GM10266 (cell line): Measurements from ENCODE around the gene KRT4.

ENCODE experiments used
- DNase-seq: peaks from one replicate; pipeline ENCODE4 v3.0.0; 2012; ENCODE audit errors: extremely low spot score
- TF ChIP-seq, protein P1 (sequence below): IDR thresholded peaks from 2 replicates; pipeline ENCODE4 v1.5.1; 2012; ENCODE audit warnings: mild to moderate bottlenecking, low read depth; ENCODE audit not compliant: control insufficient read depth, insufficient read depth; ENCODE audit errors: missing control alignments

KRT4 gene

DNA sequence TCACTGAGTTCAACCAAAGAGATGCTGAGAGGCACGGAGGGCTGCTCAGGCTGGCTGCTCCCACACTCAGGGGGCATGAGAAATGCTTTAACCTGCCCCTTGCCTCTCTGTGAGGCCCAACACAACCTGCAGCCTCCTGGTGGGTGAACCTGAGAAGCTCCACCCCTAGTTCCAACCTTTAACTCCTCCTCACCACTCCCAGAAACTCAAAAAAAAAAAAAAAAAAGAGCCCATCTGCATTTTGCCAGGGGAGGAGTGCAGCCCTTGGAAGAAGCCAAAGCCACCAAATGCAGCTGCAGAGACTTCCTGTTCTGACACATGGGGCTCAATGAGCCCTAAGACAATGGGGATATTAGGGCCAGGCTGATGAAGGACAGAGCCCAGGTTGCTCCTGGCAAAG, 8.9 kb downstream of the KRT4 start:
- DNase-seq, result no peak
- TF ChIP-seq, protein P1, sequence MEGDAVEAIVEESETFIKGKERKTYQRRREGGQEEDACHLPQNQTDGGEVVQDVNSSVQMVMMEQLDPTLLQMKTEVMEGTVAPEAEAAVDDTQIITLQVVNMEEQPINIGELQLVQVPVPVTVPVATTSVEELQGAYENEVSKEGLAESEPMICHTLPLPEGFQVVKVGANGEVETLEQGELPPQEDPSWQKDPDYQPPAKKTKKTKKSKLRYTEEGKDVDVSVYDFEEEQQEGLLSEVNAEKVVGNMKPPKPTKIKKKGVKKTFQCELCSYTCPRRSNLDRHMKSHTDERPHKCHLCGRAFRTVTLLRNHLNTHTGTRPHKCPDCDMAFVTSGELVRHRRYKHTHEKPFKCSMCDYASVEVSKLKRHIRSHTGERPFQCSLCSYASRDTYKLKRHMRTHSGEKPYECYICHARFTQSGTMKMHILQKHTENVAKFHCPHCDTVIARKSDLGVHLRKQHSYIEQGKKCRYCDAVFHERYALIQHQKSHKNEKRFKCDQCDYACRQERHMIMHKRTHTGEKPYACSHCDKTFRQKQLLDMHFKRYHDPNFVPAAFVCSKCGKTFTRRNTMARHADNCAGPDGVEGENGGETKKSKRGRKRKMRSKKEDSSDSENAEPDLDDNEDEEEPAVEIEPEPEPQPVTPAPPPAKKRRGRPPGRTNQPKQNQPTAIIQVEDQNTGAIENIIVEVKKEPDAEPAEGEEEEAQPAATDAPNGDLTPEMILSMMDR, result no peak

DNA sequence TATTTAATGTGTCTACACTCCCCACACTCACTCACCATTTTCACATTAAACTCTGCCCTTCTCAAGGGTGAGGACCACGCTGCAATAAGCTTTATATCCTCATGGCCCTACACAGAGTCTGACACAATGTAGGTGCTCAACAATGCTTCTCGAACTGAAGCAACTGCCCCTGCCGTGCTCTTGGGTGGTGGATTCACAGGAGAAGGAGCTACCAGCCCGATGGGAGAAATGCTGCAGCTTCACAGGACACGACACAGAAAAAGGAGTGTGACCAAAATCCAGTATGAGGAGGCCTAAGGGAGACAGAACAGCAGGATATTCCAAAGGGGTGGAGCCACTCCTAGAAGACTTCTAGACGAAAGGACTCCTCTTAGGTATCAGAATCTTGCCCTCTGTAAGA, 11.5 kb downstream of the KRT4 start:
- no peak for DNase-seq
- TF ChIP-seq, protein P1, result no peak

DNA sequence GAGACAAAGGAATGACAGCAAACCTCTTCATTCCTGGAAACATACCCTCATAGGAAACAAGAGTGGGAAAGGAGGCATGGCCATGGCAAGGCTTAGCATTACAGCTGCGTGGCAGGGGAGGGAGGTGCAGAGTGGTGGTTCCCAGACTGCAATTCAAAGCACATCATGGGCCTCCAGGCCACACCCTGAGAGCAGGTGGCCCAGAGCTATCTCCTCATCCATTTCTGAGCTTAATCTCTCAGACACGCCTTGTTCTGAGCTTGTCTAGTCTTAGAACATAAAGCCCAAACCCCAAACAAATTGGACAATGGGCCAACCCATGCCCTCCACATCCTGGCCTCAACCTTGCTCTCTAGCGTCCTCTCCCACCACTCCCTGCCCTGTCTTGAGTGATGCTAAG, 12.1 kb downstream of the KRT4 start:
- DNase-seq, result no peak
- TF ChIP-seq, protein P1, result no peak

DNA sequence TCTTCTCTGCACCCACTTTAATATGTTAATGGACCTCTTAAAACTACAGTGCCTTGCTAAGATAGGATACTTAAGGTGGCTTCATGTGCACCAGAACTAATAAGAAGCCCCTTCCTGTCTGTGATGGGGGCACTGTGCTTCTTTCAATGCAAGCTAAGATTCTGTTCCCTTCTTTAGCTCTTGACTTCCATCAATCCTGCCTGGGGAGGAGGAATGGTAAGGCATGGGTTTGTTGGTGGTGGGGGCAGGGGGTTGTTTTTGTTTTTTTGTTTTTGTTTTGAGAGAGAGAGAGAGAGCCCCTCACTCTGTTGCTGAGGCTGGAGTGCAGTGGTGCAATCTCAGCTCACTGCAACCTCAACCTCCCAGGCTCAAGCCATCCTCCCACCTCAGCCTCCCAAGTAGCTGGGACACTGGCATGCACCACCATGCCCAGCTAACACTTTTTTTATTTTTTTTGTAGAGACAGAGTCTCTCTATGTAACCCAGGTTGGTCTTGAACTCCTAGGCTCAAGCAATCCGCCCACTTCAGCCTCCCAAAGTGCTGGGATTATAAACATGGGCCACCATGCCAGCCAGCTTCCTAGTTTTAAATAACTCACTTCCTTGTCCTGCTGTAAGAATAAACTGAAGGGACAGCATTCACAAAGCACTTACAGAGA, 13.5 kb downstream of the KRT4 start:
- no peak for DNase-seq
- TF ChIP-seq, protein P1, result no peak

DNA sequence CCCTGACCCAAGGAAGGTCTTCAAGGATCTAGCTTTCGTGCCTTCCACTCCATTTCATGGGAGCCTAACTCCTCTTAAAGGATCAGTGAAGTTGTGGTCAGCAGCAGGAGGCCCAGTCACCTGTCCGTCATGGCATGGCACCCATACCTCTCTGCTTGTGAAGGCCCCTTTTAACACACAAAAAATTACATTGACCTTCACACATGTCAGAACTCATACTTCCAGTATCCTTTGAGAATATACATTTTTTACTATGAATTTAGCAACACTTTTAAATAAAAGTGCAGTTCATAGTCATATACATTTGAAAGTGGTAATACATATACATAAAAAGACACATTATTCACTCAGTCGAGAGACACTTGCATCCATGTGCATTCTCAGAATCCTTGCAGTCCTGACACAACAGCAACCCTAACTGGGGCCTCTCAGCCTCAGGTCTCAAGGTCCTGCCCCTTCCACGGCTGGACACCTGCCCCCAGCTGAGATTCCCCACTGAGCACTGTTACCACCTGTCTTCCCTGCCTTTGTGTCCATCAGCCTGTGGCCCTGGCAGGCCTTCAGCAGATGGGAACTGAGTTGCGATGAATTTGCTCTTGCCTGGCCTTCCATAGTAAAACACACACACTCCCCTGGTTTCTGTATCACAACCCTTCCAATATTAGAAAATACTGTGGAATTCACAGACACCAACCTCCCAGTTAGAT, 14.3 kb downstream of the KRT4 start:
- DNase-seq, result no peak
- TF ChIP-seq, protein P1, result no peak

DNA sequence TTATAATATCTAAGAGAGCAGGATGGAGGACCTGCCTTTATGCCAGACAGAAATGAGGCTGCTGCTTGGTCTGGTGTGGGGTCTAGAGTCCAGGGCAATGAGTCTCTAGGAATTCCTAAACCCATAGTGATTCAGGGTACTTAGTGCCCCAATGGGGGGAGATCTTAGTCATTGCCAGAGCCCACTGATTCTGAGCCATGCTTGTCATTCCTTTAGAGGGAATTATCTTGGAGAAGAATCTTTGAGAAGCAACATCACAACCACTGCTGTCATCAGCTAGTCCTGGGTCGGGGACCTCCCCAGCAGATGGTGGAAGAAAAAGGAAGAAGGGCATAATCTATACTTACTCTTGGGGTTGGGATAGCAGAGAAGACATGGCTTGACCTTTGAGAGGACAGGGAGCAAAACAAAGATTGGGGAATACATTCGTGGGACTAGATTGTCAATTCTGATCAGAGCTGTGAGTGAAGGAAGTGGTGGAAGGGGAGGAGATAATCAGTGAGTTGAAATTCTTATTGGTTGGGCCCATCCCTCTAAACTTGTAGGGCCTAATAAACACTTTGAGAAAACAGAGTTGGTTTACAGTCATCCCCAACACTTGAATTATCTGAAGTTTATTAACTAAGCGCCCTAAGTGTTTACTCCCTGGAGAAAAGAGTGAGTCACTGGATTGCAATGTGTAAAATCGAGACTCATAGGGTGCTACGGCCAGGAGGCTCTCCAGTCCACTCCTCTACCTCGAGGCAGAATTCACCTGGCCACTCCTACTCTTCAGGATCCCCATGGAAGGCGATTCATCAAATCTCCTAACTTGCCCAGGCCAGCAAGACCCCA, 15.0 kb downstream of the KRT4 start:
- TF ChIP-seq, protein P1, result no peak
- no peak for DNase-seq

DNA sequence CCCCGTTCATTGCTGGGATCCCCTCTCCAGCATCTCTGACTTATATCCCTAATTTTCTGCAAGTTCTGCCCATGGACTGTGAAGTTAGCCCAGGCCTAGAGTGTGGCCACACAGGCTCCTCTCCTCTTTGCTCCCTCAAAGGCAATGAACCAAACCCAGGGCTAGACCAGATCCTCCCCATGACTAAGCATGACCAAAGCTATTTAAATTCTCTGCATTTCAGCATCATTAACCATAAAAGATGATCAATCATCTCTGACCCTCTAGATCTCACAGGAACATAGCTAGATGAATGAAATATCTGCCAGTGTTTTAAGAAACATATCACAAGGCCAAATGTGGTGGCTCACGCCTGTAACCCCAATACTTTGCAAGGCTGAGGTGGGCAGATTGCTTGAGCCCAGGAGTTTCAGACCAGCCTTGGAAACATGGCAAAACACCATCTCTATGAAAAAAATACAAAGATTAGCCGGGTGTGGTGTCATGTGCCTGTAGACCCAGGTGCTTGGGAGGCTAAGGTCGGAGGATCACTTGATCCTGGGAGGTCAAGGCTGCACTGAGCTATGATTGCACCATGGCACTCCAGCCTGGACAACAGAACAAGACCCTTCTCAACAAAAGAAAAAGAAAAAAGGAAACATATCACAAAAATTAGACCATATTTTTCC, 15.8 kb downstream of the KRT4 start:
- TF ChIP-seq, protein P1, result no peak
- DNase-seq, result no peak
